ENCODE measurements around the gene PTN. TPM values are rescaled to one million over a fixed set of nuclear protein-coding genes. Genes with fewer than 3 reads are reported as not detected.
A peak's percentile ranks its signal among the peaks of the same experiment; 100 is the strongest.

Gene PTN
- 1 to 10 TPM; 2.2 to 9.6 (median 8.0) TPM for total RNA-seq (2021; fragmentation: NEBNext Ultra II Directional; extraction: Animal tissue kit (Norgen Biotek cat#: 25700))
- long read RNA-seq, partial matches to known transcripts, result 1 of 2 reads
- long read RNA-seq, other reads (novel, unspliced or antisense), result 0 of 2 reads

GRCh38 chr7:137343281-137343841, at the start of gene PTN:
Gene PTN (minus strand): TSS chr7:137343733. CDS start chr7:137254973, 88,760 bp downstream.
- peaks cover 23% of the 10 kb centered on the region for H3K4me1 Mint-ChIP-seq (ENCODE audit: low read depth)
- H3K27me3 Mint-ChIP-seq (ENCODE audit: insufficient read depth), result peaks cover 2% of the 10 kb centered on the region; the same call in 1 of the 2 replicates
- H3K9me3 Mint-ChIP-seq, result no peaks in the 10 kb centered on the region
- no peak for TF ChIP-seq CTCF (IDR thresholded peaks at IDR 0.05)
- no peaks in the 10 kb centered on the region for H3K36me3 Mint-ChIP-seq (ENCODE audit: low read depth)
- peak within 1 kb of the TSS; percentile 88 for H3K4me3 Mint-ChIP-seq
- H3K27ac Mint-ChIP-seq, result peak within 1 kb of the TSS; percentile 11; the same call in 1 of the 2 replicates
- no peak for DNase-seq

GRCh38 chr7:137390076-137390475, 46.5 kb upstream of the PTN start:
- Mint-ChIP-seq H3K36me3 (ENCODE audit: low read depth) (no peaks in the 10 kb centered on the region; the same call in 1 of the 2 replicates), H3K27me3 (ENCODE audit: insufficient read depth) (no peaks in the 10 kb centered on the region), H3K27ac (no peak overlapping the region), H3K4me1 (ENCODE audit: low read depth) (no peaks in the 10 kb centered on the region), H3K9me3 (no peaks in the 10 kb centered on the region), H3K4me3 (no peak overlapping the region)
- DNase-seq, result no peak
- no peak for TF ChIP-seq CTCF (IDR thresholded peaks at IDR 0.05)

- no peak for DNase-seq
- no peaks in the 10 kb centered on the region; the same call in 1 of the 2 replicates for H3K36me3 Mint-ChIP-seq (ENCODE audit: low read depth)
- H3K4me3 Mint-ChIP-seq, result no peak overlapping the region
- TF ChIP-seq CTCF (IDR thresholded peaks at IDR 0.05), result no peak
- H3K4me1 Mint-ChIP-seq (ENCODE audit: low read depth), result no peaks in the 10 kb centered on the region
- no peak overlapping the region for H3K27ac Mint-ChIP-seq
- H3K9me3 Mint-ChIP-seq, result no peaks in the 10 kb centered on the region
- no peaks in the 10 kb centered on the region for H3K27me3 Mint-ChIP-seq (ENCODE audit: insufficient read depth)
These were observed 45.4 kb upstream of the PTN start for GRCh38 chr7:137388916-137389315.

DNA sequence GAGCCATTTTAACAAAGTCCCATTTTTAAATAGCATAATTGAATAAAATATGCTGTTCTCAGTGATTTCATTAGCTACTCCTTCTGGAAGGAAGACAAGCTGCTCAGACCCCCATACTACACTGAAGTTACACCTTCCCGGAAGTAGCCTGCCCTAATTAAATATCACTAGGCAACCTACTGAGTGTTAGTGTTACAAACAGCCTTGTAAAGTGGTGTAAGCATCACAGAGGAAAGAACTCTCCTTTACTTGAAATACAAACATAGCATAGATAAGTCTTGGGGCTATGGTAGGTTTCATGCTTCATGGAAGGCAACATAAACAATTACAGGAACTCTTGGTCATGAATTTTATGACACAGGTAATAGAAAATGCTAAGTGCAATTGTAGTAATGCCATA, 43.4 kb upstream of the PTN start:
- no peaks in the 10 kb centered on the region; the same call in 1 of the 2 replicates for H3K36me3 Mint-ChIP-seq (ENCODE audit: low read depth)
- no peaks in the 10 kb centered on the region for H3K9me3 Mint-ChIP-seq
- no peaks in the 10 kb centered on the region for H3K4me1 Mint-ChIP-seq (ENCODE audit: low read depth)
- DNase-seq, result no peak
- H3K4me3 Mint-ChIP-seq, result no peak overlapping the region
- no peak overlapping the region for H3K27ac Mint-ChIP-seq
- H3K27me3 Mint-ChIP-seq (ENCODE audit: insufficient read depth), result no peaks in the 10 kb centered on the region
- no peak for TF ChIP-seq CTCF (IDR thresholded peaks at IDR 0.05)

- no peaks in the 10 kb centered on the region for H3K4me1 Mint-ChIP-seq (ENCODE audit: low read depth)
- H3K27ac Mint-ChIP-seq, result no peak overlapping the region
- DNase-seq, result no peak
- no peaks in the 10 kb centered on the region for H3K36me3 Mint-ChIP-seq (ENCODE audit: low read depth)
- H3K27me3 Mint-ChIP-seq (ENCODE audit: insufficient read depth), result no peaks in the 10 kb centered on the region
- H3K9me3 Mint-ChIP-seq, result no peaks in the 10 kb centered on the region
- no peak for TF ChIP-seq CTCF (IDR thresholded peaks at IDR 0.05)
- H3K4me3 Mint-ChIP-seq, result no peak overlapping the region
These were observed 37.5 kb upstream of the PTN start for GRCh38 chr7:137381045-137381444.

Data from HFFc6 (cell line).